Liver (tissue), 3 donors: ENCODE results near the gene TMPRSS13.

Experiments used
- CTCF ChIP-seq: fragments of 150-350 bp; IDR thresholded peaks from 2 replicates; pipeline ENCODE4 v1.5.1; 2017; ENCODE audit warnings: improper control_type of control experiment, low read depth, low read length; ENCODE audit not compliant: missing input control
- EGR1 ChIP-seq, 2 donors: IDR thresholded peaks; 2 replicates each; pipeline ENCODE4 v1.6.1; 2016 to 2018; ENCODE audit warnings: antibody characterized with exemption in 2 of 2, low read depth in 2 of 2
- donor health status: healthy.
- donor health status: healthy.

GRCh38 chr11:117925198-117925925 is 3.8 kb downstream of the TMPRSS13 start:
- TF ChIP-seq CTCF (no peak), EGR1 (IDR thresholded peaks at IDR 0.05; ENCODE audit: low read depth in 2 of 2) (no peak)
